Ecto neural progenitor cell (in vitro differentiated cells): ENCODE data around the gene JDP2.

Experiments
- DNase-seq: peaks from one replicate; pipeline ENCODE4 v3.0.0-alpha.2; 2018; ENCODE audit warnings: low spot score

The JDP2 gene

DNA sequence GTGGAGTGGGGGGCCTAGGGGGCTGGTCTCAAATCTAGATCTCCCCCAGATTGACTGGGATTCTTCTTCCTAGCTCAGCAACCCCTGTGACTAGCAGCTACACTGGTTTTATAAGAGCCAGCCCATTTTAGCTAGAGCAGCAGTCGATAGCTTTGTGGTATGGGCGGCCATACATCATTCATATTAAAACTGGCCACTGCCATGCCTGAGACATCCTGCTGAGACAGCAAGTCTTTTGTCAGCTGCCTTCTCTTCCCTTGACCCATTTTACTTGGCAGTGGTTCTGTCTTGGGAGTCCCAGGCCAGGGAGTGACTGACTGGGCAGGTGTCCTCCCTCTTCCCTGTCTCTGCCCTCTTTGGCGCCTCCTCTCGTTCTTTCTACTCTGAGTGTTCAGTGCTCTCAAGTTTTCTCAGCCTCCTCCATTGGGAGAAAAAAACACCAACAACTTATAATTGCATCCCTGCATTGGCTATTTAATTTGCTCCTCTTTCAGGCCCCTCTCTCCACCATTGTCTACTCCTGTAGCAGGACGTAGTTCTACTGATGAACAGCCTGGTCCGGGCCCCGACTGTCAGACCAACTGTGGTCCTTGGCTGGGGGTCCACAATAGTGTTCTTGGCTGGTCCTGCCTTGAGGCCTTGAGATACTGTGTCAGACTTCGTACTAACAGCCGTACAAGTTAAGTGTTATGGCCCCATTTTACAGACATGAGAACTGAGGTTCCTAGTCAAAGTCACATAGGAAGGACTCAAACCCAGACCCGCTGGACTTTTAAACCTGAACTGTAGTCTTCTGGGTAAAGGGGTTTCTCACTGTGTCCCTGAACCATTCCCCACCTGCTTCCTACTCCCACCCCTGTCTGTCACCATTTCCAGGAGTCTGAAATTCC, 18.3 kb upstream of the JDP2 start:
- no peak for DNase-seq

DNA sequence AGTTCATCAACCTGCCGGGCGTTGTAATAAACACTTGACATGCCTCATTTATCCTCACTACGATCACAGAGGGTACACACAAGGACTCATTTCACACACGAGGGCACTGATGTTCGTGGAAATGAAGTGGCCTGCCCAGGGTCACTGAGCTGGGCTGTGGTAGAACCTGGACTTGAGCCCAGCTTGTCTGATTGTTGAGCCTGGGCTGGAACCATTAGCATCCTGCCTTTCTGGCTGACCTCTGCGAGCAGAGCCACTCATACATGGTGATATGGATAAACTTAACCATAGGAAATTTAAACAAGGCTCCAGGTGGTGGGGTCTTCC, 16.6 kb upstream of the JDP2 start:
- no peak for DNase-seq

DNA sequence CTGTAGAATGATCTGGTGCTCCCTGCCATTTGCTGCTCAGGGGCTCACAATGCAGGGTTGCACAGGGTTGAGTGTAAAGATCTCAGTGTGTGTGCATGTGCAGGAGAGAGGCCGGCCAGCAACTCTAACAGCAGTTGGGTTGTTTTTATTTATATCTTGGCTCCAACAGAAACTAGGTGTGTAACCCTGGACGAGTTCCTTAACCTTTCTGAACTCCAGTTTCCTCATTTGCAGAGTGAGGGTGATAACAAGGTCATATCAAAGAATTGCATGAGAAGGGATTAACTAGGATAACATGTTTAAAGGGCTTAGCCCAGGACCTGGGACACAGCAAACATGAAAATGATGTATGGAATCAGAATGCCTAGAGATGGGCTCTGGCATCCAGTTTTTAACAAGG, 14.8 kb upstream of the JDP2 start:
- DNase-seq: no peak

DNA sequence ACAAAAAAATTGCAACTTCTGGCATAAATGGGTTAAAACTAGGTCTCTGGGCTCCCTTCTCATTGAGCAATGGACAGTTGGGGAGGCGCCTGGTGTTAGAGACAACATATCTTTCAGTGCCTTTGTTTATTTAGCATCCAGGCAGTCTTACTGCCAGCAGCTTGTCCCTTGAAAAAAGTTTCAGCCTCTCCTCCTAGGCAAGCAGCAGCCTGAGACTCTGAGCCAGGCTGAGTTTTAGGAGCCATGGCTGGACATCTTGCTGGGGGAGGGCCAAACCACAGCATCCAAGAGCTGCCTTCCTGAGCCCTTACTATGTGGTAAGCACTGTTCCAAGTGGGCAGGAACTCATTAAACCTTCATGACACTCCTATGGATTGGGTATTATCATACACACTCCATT, 10.1 kb upstream of the JDP2 start:
- no peak for DNase-seq

DNA sequence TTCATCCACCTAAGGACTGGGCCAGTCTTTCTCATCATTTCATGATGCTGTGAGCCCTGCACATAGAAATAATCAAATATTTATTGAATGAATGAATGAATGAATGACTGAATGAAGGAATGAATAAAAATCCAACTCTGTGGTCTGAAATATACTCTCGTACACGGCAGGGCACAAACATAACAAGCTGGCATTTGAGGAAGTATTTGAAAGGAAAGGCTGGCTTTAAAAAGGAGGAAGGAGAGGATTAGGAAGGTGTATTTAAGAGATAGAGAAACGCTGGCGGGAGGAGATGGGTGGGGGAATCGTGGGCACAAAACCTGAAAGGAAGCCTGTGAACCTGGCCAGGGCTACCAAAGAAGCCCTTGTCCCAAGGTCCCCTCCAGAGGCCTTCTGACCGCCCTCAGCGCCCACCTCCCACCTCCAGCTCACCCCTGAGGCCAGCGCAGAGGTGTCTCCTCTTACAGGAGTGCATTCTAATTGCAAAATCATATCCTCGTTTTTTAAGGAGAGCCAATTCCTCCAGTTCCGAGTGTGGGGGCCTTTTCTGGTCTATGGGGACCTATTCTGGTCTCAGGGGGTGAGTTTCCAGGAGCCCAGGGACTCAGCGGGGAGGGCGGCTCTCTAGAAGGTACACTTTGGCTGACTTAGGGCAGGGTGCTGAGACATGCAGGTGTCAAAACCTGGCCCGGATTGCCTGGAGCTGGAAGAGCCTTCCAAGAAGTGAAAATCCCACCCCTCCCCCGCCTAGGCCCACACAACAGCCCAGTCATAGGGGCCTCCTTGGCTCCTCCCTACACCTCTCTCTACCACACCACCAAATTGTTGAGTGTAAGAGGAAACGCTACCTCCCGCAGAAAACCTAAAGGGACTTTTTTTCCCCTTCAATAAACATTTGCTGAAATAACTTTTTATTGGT, 8.7 kb upstream of the JDP2 start:
- peak; percentile 76 for DNase-seq

DNA sequence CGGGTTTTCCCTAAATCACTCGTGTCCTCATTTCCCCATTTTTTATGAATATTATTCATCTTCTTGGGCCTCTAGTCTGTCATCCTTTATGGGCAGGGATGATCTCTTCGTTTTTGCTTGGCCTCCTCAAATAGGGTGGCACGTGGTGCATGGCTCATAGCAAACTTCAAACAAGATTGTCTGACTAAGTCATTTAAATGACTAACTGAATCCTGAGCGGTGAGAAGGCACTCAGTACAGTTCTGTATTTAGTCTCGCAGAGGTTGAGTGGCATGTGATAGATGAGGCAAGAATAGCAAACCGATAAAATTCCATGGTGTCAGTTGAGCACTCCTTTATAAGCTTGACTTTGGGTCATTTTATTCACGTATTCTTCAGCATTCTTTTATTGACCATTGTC, 5.7 kb upstream of the JDP2 start:
- no peak for DNase-seq

DNA sequence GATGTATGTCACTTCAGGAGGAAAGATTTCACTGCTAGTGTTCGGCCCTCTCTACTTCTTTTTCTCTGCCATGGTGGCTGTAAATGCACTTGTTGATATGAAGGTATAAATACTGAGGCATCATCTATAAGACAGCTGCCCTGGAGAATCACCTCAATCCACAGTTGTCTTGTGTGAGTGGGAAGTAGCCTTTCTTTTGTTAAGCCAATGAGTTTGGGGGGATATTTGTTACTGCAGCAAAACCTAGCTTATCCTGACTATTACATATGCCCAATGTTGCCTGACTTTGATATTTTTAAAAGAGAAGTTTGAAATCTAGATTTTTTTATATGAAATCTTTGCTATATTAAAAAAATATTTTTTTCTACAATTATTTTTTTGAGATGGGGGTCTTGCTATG, 3.3 kb upstream of the JDP2 start:
- no peak for DNase-seq

DNA sequence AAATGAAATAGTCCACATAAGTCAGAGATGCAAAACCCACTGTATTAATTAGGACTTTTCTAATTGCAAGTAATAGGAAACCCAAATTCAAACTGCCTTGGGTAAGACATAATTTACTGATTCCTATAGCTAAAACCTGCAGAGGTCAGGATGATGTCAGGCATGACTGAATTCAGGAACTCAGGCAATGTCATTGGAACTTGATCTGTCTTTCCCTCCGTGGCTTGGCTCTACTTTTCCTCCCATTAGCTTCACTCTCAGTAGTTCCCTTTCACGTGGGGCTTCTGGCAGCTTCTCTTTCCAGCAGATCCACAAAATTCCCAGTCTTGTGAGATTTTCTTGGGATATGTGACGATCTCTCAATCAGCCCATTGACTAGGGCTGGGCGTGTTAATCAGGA, 2.4 kb upstream of the JDP2 start:
- DNase-seq: no peak

DNA sequence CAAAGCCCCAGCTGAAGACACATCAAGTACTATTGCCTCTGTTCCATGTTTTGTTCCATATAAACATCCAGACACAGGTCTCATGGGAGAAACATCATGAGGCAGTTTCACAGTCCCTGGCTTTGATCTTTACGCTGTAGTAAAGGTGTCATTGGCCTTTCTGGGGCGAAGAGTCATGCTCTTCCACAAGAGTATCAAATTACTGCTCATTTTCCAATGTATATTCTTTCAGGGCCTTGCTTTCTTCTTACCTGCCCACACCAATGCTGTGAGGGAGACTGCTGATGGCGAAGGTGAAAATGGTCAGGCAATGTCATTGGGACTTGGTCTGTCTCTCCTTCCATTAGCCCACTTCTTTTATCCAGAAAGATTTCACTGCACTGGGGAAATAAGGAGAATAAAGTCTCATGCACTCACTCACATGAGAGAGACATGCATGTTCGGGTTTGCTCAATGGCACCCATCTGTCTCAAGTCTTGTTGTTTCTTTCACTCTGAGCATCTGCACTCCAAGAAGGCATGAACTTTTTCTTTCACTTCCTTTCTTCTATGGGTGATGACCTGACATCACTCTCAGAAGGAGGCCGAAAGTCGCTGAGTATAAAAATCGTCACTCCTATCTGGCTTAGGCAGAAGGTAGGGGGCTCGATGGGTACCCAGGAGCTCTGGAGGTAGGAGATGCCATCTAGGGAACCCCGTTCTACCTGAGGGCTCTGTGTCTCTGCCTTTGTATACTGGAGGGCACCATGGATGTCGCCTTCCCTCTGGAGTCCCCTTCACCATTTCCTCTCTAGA, 1.3 kb upstream of the JDP2 start:
- no peak for DNase-seq

DNA sequence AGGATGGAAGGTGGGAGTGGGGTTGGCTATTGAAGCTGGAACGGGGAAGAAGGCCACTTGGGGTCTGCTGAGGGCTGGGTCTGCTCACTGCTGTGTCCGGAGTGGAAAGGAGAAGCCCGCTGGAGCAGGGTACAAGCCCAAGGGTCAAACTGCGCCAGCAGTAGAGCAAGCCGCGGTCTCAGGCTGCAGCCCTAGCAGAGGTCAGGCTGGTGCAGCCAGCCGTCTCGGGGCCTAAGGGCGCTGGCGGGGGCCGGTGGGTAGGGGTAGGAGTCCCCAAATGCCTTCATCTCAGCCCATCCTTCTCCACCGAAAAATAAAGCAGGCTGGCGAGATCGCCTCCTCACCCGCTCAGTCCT, 718 bp upstream of the JDP2 start:
- no peak for DNase-seq

DNA sequence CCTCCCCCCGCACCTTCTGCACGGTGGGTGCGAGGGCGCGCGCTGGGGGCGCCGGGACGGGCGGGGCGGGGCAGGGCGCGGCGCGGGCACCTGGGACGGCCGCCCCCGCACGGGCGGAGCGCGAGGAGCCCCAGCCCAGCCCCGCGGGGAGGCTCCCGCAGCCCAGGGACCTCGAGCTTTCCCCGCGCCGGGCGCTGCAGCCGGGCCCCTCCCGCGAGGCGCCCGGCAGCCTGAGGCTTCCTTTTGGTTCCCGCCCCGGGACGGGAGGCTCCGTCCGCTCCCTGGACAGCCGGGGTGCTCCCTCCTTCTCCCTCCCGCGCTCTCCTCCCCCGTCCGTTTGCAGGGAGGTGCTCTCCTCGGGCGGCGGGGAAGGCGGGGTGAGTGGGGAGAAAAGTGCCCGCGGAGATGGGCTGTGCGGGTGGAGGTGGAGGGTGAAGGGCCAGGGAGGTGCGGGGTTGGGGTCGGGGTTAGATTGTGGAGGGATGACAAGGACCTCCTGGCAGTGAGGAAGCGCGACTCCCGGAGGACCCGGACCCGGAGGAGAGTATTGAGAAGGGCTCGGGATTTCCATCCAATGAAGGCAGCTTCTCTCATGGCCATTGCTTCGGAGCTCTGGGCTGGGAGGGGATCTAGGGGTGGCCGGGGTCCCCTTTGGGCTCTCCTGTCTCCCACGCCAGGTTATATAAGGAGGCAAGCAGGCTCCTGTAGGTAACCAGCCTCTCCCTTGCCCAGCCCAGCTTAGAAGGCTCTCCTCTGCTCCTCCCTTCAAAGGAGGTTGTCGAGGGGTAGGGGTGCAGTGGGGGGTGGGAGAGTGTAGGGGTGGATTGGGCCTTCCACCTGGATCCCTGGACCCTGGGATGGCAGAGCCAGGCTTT, 645 bp downstream of the JDP2 start:
- DNase-seq: no peak

DNA sequence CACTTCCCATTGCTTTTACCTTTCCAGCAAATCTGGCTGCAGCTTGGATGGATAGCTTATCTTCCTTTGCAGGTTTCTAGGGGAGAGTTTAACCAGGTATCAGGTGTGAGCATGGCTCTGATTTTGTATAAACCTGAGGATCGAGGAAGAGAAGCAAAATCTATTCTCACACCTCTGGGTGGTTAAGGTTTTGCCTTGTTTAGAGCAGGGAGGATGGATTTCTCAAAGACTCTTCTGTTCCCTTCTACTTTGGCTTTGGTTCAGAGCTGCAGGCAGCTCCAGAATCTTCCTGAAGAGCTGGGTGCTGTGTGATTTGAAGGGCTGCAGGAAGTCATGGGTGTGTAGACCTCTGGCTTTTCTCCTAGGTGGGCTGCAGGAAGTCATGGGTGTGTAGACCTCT, 1.7 kb downstream of the JDP2 start:
- no peak for DNase-seq

DNA sequence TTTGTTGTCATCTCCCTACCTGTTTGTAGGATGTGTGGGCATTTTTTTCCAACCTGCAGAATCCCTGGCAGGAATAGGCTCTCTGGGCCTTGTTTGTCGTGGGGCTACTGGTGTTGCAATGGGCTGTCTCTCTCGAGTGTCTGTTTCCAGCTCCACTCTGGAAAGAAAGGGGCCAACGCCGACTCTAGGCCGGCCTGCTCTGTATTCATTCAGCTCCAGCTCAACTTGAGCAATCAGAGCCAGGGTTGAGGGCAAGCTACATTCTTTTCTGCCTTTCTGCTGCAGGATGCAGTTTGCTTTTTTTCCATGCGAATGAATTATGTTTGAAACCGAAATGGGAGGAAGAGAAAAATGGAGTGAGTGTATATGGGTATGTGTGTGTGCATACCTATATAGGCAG, 2.3 kb downstream of the JDP2 start:
- no peak for DNase-seq

DNA sequence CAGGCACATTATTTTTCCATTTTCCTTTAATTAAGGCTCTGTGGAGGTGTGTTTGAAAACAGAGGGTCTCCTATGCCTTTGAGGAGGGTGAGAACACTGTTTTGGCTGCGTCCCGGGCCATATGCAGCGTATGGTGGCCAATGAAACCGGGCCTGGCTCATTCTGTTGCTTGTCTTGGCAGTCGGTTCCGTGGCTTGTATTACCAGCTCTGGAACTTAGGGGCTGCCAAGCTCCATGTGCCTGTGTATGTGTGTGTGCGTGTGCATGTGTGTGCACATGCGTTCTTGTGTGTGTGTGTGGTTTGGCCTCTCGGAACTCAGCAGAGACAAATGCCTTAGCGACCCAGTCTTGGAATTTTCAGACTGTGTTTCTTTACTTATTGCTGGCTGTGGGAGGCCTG, 2.7 kb downstream of the JDP2 start:
- no peak for DNase-seq

DNA sequence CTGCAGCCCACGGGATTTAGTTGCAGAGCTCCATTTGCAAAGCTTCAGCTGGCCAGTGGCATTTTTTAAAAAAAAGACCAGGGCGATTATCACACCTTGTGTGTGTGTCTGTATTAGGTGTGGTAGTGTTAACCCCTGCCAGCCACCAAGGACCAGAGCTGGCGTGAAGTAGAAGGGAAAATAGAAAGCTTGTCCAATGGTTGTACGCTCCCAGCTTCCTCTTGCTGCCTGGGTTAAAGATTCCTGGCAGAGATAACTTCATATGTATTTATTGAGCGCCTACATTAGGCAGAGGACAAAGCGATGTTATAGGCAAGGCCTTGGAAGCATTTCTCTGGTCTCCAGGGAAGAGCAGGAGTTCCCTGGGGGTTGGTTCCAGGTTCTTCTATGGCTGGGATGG, 3.2 kb downstream of the JDP2 start:
- no peak for DNase-seq

DNA sequence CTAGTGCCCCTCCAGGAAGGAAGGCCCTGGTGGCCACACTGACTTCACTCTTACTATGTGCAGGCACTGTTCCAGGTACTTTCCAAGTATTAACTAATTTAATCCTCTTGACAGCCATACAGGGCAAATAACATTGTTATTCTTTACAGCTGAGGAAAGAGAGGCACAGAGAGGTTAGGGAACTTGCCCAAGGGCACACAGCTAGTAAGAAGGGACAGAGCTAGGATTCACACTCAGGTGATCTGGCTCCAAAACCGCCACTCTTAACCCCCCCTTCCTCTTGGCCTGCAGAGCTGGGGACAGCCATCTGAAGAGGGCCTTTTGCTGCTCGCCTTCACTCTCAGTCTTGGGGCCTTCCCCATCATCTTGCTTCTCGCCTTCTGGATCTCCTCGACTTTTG, 4.0 kb downstream of the JDP2 start:
- DNase-seq: no peak

DNA sequence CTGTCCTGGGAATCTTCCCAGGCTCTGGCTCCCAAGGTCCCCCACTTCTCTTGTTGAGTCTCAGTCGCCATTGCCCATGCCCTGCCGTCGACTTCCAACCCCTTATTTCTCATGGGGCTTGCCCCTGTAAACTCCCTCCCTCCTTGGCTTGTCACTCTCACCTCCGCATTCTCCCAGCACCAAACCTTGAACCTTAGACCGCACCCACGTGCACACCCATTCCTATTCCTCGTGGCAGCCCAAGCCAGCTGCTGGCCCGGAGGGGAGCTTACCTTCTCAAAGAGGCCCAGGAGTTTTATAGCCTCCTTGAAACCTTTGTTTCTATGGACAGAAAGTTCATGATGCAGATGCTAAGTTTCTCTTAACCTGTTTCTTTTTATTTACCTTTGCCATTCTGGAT, 4.6 kb downstream of the JDP2 start:
- no peak for DNase-seq

DNA sequence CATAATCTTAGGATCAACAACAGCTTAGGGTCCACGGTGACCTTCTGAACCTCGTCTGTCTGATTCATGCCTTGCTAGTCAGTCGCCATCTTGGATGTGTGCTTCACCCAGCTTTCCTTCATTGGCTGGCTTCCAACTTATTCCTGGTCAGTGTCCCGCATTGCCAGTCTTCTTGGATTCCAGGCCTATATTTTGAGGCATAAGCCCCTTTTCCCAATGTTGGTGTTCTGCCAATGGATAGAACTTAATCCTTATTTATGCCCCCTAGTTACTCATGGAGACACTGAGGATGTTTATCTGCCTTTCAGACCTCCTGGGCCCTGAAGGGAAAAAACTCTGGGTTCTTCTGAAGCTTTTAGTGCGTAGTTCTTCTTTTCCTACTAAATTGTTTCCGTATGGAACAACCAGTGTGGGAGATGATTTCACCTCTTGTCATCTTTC, 5.8 kb downstream of the JDP2 start:
- no peak for DNase-seq

DNA sequence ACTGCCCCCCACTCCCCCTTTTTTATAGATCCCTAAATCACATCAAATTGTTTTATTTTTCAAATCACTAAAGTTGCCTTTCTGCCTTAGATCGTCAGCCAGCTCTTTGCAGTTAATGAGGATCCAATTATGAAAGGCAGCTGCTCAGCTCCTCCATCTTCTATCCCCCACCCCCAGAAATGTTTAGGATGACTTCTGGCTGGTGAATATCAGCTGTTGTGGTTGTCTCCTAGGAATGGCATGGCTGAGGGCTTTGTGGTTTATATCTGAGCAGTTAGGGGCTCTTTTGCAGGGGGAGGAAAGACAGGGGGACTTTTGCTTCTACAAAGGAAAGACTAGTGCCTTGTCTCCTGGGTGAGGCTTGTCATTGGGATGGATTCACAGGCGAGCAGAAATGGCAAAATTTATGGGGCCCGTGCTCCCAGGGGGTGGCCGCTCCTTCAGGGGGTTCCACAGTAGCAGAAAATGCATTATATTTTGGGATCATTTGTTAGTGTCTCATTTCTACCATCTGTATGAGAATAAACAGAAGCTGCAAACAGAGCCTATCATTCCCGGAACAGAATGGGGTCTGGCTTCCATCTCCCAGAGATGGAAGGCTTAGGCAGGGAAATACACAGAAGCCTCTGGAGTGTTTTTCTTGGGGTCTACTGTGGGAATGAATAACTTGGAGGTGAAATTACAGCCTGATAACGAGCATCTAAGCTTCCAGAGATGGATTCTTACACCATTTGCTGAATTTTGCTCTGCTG, 6.5 kb downstream of the JDP2 start:
- no peak for DNase-seq

DNA sequence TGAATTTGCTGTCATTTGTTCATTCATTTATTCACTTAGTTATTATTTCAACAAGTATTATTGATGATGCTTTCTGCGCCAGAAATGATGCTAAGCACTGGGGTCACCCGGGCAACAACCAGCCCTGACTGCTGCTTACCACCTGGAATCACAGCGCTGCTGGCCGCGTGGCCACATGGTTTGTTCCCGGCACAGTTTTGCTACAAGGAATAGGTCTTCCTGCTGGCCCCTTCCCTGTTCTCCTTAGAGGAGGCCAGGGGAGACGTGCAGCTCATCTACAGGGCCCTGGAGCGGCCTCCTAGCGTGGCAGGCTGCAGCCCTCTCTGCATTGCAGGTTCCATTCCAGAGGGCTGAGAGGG, 7.0 kb downstream of the JDP2 start:
- no peak for DNase-seq

DNA sequence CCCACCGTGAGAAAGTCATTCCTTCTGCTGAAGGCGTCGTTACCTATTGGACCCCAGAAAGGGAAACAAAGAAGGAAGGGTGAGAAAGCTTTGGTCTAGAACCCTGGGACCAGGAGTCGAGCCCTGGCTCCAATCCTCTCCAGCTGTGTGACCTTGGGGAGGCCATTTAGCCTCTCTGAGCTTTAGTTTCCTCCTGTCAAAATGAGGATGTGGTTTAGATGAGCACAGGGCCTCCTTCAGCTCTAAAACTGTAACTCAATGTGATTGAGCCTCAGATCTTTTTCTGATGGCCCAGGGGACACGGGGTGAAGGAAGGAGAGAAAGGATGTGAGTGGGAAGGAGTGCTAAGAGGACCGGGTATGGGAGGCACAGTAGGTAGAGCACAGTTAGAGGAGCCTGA, 7.7 kb downstream of the JDP2 start:
- no peak for DNase-seq
